ENCODE measurements around the gene HBZ. TPM values are rescaled to one million over a fixed set of nuclear protein-coding genes. Genes with fewer than 3 reads are reported as not detected.
"Not testable (repeated sequence)": the region's sequence is repeated elsewhere in the genome, so short reads cannot be mapped to it uniquely, and the experiment has no call there.

HBZ gene
- not detected in 2 replicates for total RNA-seq

GRCh38 chr16:152141-153128 is at the start of gene HBZ:
Gene HBZ, plus strand, starts transcription at chr16:152644. Its CDS starts 266 bp downstream, at chr16:152910.
- intact Hi-C loops (cut with micrococcal nuclease) = no loop called here

DNA sequence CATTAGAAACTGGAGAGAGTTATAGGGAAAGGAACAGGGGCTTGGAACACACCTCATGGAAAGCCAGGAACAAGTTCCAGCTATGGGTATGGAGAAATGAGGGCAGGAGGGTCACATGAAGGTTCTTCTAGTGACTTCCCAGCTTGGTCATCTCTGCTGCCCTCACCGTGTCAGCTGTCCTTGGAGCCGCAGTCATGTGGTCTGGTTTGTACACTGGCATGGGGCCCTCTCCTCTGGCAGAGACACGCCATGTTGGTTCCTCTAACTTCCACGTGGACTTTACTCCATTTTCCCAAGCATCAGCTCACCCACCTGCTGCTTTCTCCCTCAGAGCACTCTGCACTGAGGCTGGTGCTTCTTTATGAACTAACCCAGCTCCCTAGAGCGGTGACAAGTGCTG is 48.1 kb upstream of the HBZ start:
- intact Hi-C loops (cut with micrococcal nuclease) = no loop called here

DNA sequence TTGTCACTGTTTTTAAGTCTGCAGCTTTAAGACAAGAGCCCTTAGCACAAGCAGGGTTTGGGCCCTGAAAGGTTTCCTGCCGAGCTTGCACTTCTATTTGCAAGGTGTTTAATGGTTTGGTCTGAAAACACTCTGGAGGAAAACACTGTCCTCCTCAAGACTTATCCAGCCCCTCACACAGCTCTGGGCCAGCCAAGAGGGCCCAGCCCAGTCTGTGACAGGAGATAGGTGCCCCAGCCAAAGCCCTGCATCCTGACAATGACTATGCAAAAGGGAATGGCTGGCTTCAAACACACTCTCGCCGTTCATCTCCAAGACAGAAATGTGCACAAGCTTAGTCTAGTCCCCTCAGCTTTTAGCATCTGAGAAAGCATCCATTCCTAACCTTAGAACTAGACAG is 47.5 kb upstream of the HBZ start:
- intact Hi-C loops (cut with micrococcal nuclease) = no loop called here

DNA sequence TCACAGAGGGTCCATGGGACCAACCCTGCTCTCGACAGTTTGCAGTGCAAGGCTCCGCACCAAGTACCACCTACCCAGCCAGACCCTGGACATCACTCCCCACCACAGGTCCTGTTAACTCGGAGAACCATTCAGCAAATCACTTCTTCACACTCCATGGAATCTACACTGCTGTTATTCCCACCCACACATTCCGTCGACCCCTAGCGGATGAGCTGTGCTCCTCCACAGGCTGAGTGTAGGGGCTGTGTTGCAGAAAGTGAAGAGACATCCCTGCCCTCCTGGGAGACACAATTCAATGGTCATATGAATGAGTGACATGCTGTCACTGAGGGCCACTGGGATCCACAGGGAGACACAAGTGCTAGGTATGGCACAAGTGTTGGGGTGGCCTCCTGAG is 46.9 kb upstream of the HBZ start:
- intact Hi-C loops (cut with micrococcal nuclease) = no loop called here

DNA sequence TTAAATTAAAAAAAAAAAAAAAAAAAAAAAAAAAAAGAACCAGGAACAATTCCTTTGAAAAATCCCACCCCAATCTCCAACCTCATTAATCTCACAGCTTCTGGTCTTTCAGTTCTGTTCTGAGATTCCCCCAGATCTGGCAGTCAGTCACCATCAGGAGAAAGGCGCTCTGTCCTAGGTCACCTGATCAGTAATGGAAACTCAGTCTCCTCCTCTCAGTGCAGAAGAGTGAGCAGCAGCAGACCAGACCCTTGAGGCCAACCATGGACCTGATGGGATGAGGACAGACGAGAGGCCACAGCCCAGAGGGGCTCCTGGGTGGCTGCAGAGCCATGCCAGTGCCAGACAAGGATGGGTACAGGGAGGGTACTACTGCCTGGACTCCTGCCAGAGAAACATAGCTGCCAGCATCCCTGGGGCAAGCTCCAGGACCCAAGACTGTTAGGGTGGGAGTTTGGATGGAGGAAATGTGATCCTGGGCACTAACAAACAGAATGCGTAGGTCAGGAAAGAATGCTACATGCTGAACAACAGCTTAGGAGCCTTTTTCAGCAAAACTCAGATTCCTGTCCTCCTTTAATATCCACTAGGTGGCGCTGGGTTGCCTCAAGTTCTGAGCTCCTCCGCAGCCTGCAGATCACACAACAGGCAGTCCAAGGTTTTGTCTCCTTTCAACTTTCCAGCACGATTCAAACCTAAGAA is 45.7 kb upstream of the HBZ start:
- intact Hi-C loops (cut with micrococcal nuclease) = loop anchor here (1.0 to 2.0 kb wide), 2 partner anchors 74 to 256 kb away; partner anchors contain the start of gene HBQ1

DNA sequence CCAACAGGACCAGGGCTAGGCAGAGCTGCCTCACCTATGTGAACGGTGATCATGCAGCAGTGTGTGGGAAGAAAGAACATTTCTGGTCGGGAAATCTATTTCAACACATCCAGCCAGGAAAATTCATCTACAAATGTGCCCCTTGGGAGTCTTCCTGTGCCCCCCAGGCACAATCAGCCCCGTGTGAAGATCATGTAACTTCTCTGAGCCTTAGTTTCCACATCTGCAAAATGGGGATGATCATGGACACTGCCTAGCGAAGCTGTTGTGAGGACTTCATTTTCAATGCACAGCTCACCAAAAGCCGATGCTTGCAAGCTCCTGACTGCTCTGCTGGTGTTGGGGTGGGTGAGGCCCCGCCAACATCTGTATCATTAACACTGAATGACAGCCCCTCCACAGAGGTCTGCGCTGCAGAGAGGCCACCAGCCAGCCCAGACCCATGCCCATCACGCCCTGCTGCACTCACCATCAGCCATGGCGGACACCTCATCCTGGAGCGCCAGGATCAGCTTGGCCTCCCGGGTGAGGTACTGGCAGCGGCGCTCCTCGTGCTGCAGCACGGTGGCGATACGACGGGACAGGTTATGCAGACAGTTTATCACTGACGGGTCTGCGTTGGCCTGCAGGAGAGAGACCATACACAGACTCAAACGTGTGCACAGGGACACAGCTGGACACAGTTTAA is 40.1 kb upstream of the HBZ start:
- intact Hi-C loops (cut with micrococcal nuclease) = no loop called here

GRCh38 chr16:114327-114726 is 38.1 kb upstream of the HBZ start:
- intact Hi-C loops (cut with micrococcal nuclease) = no loop called here

DNA sequence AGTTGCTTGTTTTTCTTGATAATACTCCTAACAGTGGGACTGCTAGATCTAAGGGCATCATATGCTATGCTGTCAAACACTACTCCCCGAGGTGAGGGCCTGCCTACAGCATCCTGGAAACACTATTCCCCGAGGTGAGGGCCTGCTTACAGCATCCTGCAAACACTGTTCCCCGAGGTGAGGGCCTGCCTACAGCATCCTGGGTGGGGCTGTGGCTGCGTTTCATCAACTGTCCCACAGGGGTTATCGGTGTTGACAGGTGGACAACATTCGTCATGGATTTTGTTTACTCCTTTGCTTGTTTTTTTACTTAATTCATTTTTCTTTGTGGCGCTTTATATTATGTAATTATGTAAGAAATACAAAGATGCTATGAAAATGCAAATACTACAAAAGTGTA is 36.4 kb upstream of the HBZ start:
- intact Hi-C loops (cut with micrococcal nuclease) = loop anchor here (2.0 kb wide), 1 partner anchor 65 kb away; the partner anchor contains the start of gene HBQ1

DNA sequence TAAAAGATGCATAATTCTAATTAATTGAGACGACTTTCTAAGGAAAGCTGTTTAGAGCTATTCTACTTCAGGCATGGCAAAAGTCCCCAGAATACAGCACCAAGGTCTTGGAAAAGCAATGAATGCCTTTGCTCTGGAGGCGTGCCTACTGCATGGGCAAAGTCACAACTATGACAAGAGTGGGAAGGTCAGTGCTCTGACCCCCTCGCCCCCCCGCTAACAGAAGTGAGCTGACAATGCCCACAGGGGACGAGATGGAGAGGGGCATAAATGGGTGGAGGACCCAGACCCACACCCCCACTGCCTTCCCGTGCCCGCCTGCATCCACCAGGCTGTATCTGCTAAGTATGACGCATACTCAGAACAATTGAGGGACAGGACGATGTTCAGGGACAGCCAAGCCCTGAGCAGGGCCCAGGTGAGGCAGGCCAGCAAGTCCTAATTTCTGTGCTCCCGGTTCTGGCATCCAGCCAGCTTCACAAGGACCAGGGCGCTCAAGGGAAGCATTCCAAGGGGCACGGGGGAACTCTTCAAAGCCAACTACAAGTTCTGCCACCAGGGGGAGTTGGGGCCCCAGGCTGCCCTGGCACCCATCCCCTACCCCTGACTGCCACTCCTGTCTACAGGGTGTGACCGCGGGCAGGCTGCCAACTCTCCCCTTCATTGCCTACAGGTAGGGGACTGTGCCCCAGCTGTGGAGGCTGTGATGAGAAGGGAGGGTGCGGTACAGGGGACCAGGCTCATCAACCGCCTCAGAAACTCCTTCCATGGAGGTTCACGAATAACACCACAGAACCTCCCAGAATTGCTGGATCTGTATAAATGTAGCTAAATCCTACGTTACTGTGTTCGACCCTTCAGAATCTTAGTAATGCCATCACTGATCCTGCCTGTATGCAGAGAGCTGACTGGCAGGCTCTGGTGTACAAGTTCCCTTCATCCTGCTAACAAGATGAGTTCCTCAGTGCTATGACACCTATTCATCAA is 34.8 kb upstream of the HBZ start:
- intact Hi-C loops (cut with micrococcal nuclease) = loop anchor here (1.0 to 2.0 kb wide), 2 partner anchors 63 to 245 kb away; partner anchors contain the start of gene HBQ1

DNA sequence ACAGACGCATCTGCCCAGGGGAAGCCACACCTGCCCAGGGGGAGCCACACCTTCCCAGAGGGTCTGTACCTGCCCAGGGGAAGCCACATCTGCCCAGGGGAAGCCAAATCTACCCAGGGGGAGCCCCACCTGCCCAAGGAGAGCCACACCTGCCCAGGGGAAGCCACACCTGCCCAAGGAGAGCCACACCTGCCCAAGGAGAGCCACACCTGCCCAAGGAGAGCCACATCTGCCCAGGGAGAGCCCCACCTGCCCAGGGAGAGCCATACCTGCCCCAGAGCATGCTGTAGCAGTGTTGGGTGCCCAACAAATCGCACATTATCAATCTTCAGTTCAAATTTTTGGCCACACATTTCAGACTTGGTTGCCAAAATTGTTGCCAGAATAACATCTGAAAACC is 33.6 kb upstream of the HBZ start:
- intact Hi-C loops (cut with micrococcal nuclease) = no loop called here

GRCh38 chr16:119295-119694 is 33.1 kb upstream of the HBZ start:
- intact Hi-C loops (cut with micrococcal nuclease) = no loop called here

GRCh38 chr16:119835-120491 is 32.5 kb upstream of the HBZ start:
- intact Hi-C loops (cut with micrococcal nuclease) = no loop called here

GRCh38 chr16:120756-121155 is 31.7 kb upstream of the HBZ start:
- intact Hi-C loops (cut with micrococcal nuclease) = no loop called here

DNA sequence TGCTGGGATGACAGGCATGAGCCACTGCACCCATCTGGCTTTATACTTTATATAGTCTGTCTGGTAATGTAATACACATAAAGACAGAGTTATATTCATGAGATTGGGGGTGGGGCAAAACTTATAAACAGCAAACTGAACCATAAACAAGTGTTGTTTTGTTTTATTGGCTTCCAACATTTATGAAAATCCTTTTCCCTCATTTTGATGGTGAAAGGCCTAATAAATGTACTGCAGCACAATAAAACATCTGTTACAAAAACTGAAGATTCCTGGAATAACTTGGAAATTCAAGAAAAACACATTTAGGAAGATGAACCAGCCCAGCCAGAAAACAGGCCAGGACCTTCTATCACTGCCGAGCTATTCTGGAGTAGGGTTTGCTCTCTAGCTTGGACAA is 30.1 kb upstream of the HBZ start:
- intact Hi-C loops (cut with micrococcal nuclease) = no loop called here

GRCh38 chr16:123558-124350 is 28.7 kb upstream of the HBZ start:
- intact Hi-C loops (cut with micrococcal nuclease) = not testable (repeated sequence)

DNA sequence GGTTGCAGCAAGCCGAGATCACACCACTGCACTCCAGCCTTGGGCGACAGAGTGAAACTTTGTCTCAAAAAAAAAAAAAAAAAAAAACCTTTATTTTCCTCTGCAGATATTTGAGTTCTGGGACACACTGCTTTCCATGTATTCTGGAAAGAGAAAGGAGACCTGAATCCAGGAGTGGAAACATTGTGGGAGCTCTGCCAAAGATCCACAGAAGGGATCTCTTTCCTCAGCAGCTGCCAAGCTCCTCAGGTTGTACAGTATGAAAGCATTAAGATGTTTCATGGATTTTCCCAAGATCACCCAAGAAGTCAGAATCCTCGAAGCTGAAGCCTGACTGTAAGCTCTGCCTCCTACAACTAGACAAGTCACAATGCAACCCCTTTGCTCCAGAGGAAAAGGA is 27.4 kb upstream of the HBZ start:
- intact Hi-C loops (cut with micrococcal nuclease) = no loop called here

- intact Hi-C loops (cut with micrococcal nuclease) = no loop called here
Measured at GRCh38 chr16:129075-129474, 23.4 kb upstream of the HBZ start.

DNA sequence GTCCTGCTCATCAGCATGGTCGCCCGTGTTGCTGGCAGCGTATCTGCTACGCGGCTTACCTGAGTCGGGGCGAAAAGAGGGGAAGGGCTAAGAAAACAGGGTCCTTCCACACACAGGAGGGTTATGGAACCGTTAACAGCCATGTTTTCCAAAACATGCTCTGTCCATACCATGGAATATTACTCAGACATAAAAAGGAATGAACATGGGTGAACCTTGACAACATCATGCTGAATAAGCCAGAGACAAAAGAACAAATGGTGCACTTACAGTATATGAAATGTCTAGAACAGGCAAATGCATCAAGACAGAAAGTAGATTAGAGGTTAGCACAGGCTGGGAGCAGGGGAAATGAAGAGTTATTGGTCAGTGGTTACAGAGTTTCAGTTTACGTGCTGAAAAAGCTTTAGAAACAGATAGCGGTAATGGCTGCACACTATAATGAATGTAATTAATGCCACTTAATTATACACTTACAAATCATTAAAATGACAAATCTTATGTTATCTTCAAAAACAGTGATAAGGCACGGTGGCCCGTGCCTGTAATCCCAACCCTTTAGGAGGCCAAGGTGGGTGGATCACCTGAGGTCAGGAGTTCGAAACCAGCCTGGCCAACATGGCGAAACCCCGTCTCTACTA is 21.8 kb upstream of the HBZ start:
- intact Hi-C loops (cut with micrococcal nuclease) = no loop called here

GRCh38 chr16:132120-132519 is 20.3 kb upstream of the HBZ start:
- intact Hi-C loops (cut with micrococcal nuclease) = no loop called here

All from T-helper 2 cell treated with Interferon-gamma antibody and Interleukin-4, amounts not matched to agents 100 ng/mL and 5 ng/mL, for 36 hours (primary cell).